Endothelial cell of umbilical vein (primary cell): ENCODE results near the gene SMTNL2. TPM values are rescaled to one million over a fixed set of nuclear protein-coding genes. Genes with fewer than 3 reads are reported as not detected.

Experiments used
- BruUV-seq: library from RNA; stranded (reverse); fragments of 400-500 nt; replicated peaks from 2 replicates; lab custom pipeline; 2021; lab: Mats Ljungman, UMichigan
- CTCF ChIA-PET: fragments of 300-600, 350-600 bp; sonication (Branson Sonifier 250); formaldehyde crosslinking; loops from one replicate; lab custom pipeline; 2021; ENCODE audit warnings: antibody characterized with exemption, inconsistent platforms; lab: Charles Lee
- POLR2A ChIA-PET: fragments of 300-600, 350-600 bp; sonication (Branson Sonifier 250); formaldehyde crosslinking; loops from one replicate; lab custom pipeline; 2021; ENCODE audit warnings: antibody characterized with exemption, inconsistent platforms; lab: Charles Lee
- DNase-seq: peaks from one replicate; pipeline ENCODE4 v3.0.0-alpha.2; 2011; ENCODE audit warnings: low read depth, low spot score
- FAIRE-seq: peaks from 2 replicates; lab custom pipeline; 2011; peaks lifted over from hg19 to GRCh38; lab: Jason Lieb, UNC
- H2AFZ ChIP-seq: 2 replicates; pipeline ENCODE4 v1.6.0; 2012; ENCODE audit warnings: low read depth, low read length, control low read depth, inconsistent platforms
- H3K27ac ChIP-seq: 2 replicates; pipeline ENCODE4 v1.5.1; 2011; ENCODE audit warnings: low read depth, mild to moderate bottlenecking, control low read depth, low read length, moderate library complexity; ENCODE audit not compliant: insufficient read depth
- H3K27me3 ChIP-seq, 2 experiments: 2 replicates each; pipeline versions ENCODE4 v1.6.0 to v1.6.1; 2011; ENCODE audit warnings: low read length in 2 of 2, mixed read lengths in 1 of 2; ENCODE audit not compliant: control insufficient read depth in 2 of 2, insufficient read depth in 2 of 2
- H3K36me3 ChIP-seq, 2 experiments: 2 replicates in 1 of 2; 3 replicates in 1 of 2; pipeline ENCODE4 v1.5.1; 2011; ENCODE audit warnings: low read length in 2 of 2, mild to moderate bottlenecking in 1 of 2, moderate library complexity in 1 of 2; ENCODE audit not compliant: control insufficient read depth in 2 of 2, insufficient read depth in 2 of 2; ENCODE audit errors: extremely low read depth in 1 of 2
- H3K4me1 ChIP-seq: 3 replicates; pipeline ENCODE4 v1.5.1; 2011; ENCODE audit warnings: mild to moderate bottlenecking, low read length; ENCODE audit not compliant: control insufficient read depth, insufficient read depth; ENCODE audit errors: extremely low read depth
- H3K4me2 ChIP-seq: 2 replicates; pipeline ENCODE4 v1.6.1; 2011; ENCODE audit warnings: low read length, control low read depth, mixed read lengths; ENCODE audit not compliant: insufficient read depth
- H3K4me3 ChIP-seq, 3 experiments: fragments of 200-600 bp in 1 of 3; sonication (generic), shearing (Covaris generic) in 1 of 3; replicated peaks in 1 of 3; 2 replicates each; pipeline ENCODE4 v1.5.1; 2011 to 2016; ENCODE audit warnings: control low read depth in 3 of 3, low read length in 3 of 3, mild to moderate bottlenecking in 2 of 3, inconsistent platforms in 1 of 3, low read depth in 1 of 3, moderate library complexity in 1 of 3; ENCODE audit not compliant: insufficient read depth in 1 of 3
- H3K79me2 ChIP-seq: 2 replicates; pipeline ENCODE4 v1.6.0; 2012; ENCODE audit warnings: low read length, inconsistent platforms; ENCODE audit not compliant: control insufficient read depth, insufficient read depth
- H3K9ac ChIP-seq: replicated peaks from 2 replicates; pipeline ENCODE3; 2011; ENCODE audit warnings: low read length, control low read depth; ENCODE audit not compliant: insufficient read depth; ENCODE audit errors: extremely low read depth
- H3K9me1 ChIP-seq: replicated peaks from 3 replicates; pipeline ENCODE4 v1.6.0; 2011; ENCODE audit warnings: mild to moderate bottlenecking, low read length; ENCODE audit not compliant: control insufficient read depth, insufficient read depth; ENCODE audit errors: extremely low read depth
- H3K9me3 ChIP-seq: replicated peaks from 2 replicates; pipeline ENCODE4 v1.5.1; 2012; ENCODE audit warnings: low read length, inconsistent platforms; ENCODE audit not compliant: control insufficient read depth, insufficient read depth
- H4K20me1 ChIP-seq: replicated peaks from 2 replicates; pipeline ENCODE3; 2011; ENCODE audit warnings: mild to moderate bottlenecking, low read length; ENCODE audit not compliant: control insufficient read depth, insufficient read depth; ENCODE audit errors: extremely low read depth
- CTCF ChIP-seq, 2 donors: IDR thresholded peaks; 1 replicate in 1 of 2; 2 replicates in 1 of 2; pipeline ENCODE4 v1.5.1; 2011; ENCODE audit warnings: low read length in 2 of 2, mild to moderate bottlenecking in 2 of 2, moderate library complexity in 2 of 2, control low read depth in 1 of 2, inconsistent platforms in 1 of 2, low read depth in 1 of 2; ENCODE audit not compliant: insufficient read depth in 1 of 2; ENCODE audit errors: extremely low read depth in 1 of 2
- EZH2 ChIP-seq: IDR thresholded peaks from 2 replicates; pipeline ENCODE4 v1.6.1; 2012; ENCODE audit warnings: borderline replicate concordance, low read depth, mild to moderate bottlenecking, moderate library complexity, low read length, inconsistent platforms; ENCODE audit not compliant: severe bottlenecking
- FOS ChIP-seq: IDR thresholded peaks from 2 replicates; pipeline ENCODE4 v1.6.1; 2011; ENCODE audit warnings: mild to moderate bottlenecking, low read length, moderate library complexity, borderline replicate concordance; ENCODE audit not compliant: insufficient read depth
- GATA2 ChIP-seq: IDR thresholded peaks from 2 replicates; pipeline ENCODE4 v1.7.0; 2011; ENCODE audit warnings: low read depth, mild to moderate bottlenecking, moderate library complexity, mixed read lengths, low read length; ENCODE audit not compliant: insufficient read length, insufficient read depth
- JUN ChIP-seq: IDR thresholded peaks from 2 replicates; pipeline ENCODE4 v1.6.1; 2011; ENCODE audit warnings: borderline replicate concordance, low read depth; ENCODE audit not compliant: insufficient read length, insufficient read depth
- MYC ChIP-seq: IDR thresholded peaks from one replicate; pipeline ENCODE4 v1.6.1; 2011; ENCODE audit warnings: mild to moderate bottlenecking, low read depth, low read length
- POLR2A ChIP-seq: IDR thresholded peaks from 2 replicates; pipeline ENCODE4 v1.6.1; 2012; ENCODE audit warnings: low read depth, mild to moderate bottlenecking, control low read depth, low read length
- POLR2AphosphoS5 ChIP-seq: IDR thresholded peaks from 2 replicates; pipeline ENCODE4 v1.6.1; 2012; ENCODE audit warnings: low read depth, mild to moderate bottlenecking, control low read depth, low read length, moderate library complexity; ENCODE audit not compliant: insufficient read depth
- dilution Hi-C: fragments of 300-500 bp; cut with MboI; formaldehyde crosslinking; loops from one replicate; pipeline ENCODE4 v1.15.0; 2019; ENCODE audit warnings: low sequenced_read_pairs; ENCODE audit not compliant: extremely low pct_ligation_motif_present
- intact Hi-C: fragments of 100-400 bp; cut with micrococcal nuclease; formaldehyde crosslinking; loops from one replicate; pipeline ENCODE4 v1.10.0; 2022
- polyA plus RNA-seq, 4 experiments: library from polyadenylated mRNA; depleted of rRNA in 3 of 4; stranded (reverse) in 3 of 4; unstranded in 1 of 4; fragments of >200 nt; gene quantifications; 2 replicates each; pipeline versions ENCODE4 v1.2.1 to v1.2.3, GENCODE V29; 2011 to 2012; ENCODE audit warnings: missing spikeins in 1 of 4
- total RNA-seq: library from RNA; stranded (reverse); gene quantifications from 2 replicates; pipeline ENCODE4 v1.2.3, GENCODE V29; 2021
- TF ChIP-seq, protein P1 (sequence below): IDR thresholded peaks from 2 replicates; pipeline ENCODE4 v1.6.1; 2011; ENCODE audit not compliant: insufficient read depth, insufficient read length

Gene SMTNL2
- total and polyA plus RNA-seq, 2 donors (not counting 3 experiments of a cell fraction or from before 2014, with no cell fraction given), result not detected

DNA sequence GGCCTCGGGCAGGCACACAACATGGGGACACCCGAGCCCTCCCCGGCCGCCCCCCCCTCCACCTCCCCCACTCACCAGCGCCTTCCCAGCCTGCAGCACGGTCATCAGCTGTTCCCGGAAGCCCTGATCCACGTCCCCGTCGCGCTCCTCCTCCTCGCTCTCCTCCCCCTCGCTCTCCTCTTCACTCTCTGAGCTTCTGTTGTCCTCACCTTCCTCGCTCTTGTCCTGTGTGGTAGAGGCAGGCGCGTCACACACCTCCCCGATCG, 39.4 kb upstream of the SMTNL2 start:
- intact Hi-C loops, result no loop called here
- Histone ChIP-seq H3K4me3 (no peak overlapping the region), H3K4me2 (no peak overlapping the region), H3K9ac (no peak overlapping the region), H4K20me1 (no peaks in the 10 kb centered on the region), H3K9me3 (no peaks in the 10 kb centered on the region), H3K27ac (no peak overlapping the region), H2AFZ (no peak overlapping the region), H3K9me1 (no peaks in the 10 kb centered on the region), H3K27me3 (no peaks in the 10 kb centered on the region), H3K79me2 (no peaks in the 10 kb centered on the region), H3K36me3 (peaks cover 7 to 24% of the 10 kb centered on the region in 2 experiments), H3K4me1 (peaks cover 15% of the 10 kb centered on the region)
- CTCF ChIA-PET, result interaction anchor here (1.2 to 4.0 kb wide), 2 partner anchors 10 to 22 kb away, joined by 4 to 9 read pairs; partner anchors contain the start of gene MYBBP1A
- TF ChIP-seq MYC, result no peak
- TF ChIP-seq, protein P1, sequence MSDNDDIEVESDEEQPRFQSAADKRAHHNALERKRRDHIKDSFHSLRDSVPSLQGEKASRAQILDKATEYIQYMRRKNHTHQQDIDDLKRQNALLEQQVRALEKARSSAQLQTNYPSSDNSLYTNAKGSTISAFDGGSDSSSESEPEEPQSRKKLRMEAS, result no peak
- TF ChIP-seq GATA2, result no peak
- TF ChIP-seq JUN, result no peak
- no peak for TF ChIP-seq EZH2
- no peak for TF ChIP-seq CTCF (IDR thresholded peaks at IDR 0.05; ENCODE audit: extremely low read depth in 1 of 2, insufficient read depth in 1 of 2, low read depth in 1 of 2, low read length in 2 of 2)
- no peak for TF ChIP-seq POLR2AphosphoS5
- no peak for TF ChIP-seq POLR2A
- no peak for TF ChIP-seq FOS
- no peak for FAIRE-seq
- TSS peak; percentile 19 for BruUV-seq
- DNase-seq, result no peak
- POLR2A ChIA-PET, result no interaction called here
- dilution Hi-C loops, result no loop called here
